GM06990 (cell line): ENCODE data around the gene TRPM8.
"Not testable (repeated sequence)": the region's sequence is repeated elsewhere in the genome, so short reads cannot be mapped to it uniquely, and the experiment has no call there.

Experiments used
- DNase-seq: peaks from one replicate; pipeline ENCODE4 v3.0.0-alpha.2; 2011; ENCODE audit not compliant: insufficient read length; ENCODE audit errors: extremely low read depth
- H3K27me3 ChIP-seq: replicated peaks from 2 replicates; pipeline ENCODE4 v1.6.0; 2011; ENCODE audit warnings: low read length; ENCODE audit not compliant: control insufficient read depth, insufficient read depth
- H3K36me3 ChIP-seq: 2 replicates; pipeline ENCODE4 v1.5.1; 2011; ENCODE audit warnings: low read length; ENCODE audit not compliant: control insufficient read depth, insufficient read depth
- H3K4me3 ChIP-seq: replicated peaks from 2 replicates; pipeline ENCODE4 v1.5.1; 2011; ENCODE audit warnings: low read depth, mild to moderate bottlenecking, control low read depth, low read length
- CTCF ChIP-seq: IDR thresholded peaks from 2 replicates; pipeline ENCODE4 v1.5.1; 2011; ENCODE audit warnings: low read length, control low read depth, mild to moderate bottlenecking, inconsistent platforms; ENCODE audit not compliant: insufficient read depth, poor library complexity, severe bottlenecking

Gene TRPM8

GRCh38 chr2:233961905-233962304 is 44.7 kb downstream of the TRPM8 start:
- no peak for DNase-seq
- no peak overlapping the region for H3K4me3 ChIP-seq
- TF ChIP-seq CTCF, result no peak
- no peaks in the 10 kb centered on the region for H3K27me3 ChIP-seq
- no peaks in the 10 kb centered on the region for H3K36me3 ChIP-seq

GRCh38 chr2:233964581-233964980 is 47.4 kb downstream of the TRPM8 start:
- H3K27me3 ChIP-seq, result no peaks in the 10 kb centered on the region; the same call in 1 of the 2 replicates
- no peak for DNase-seq
- no peak for TF ChIP-seq CTCF
- H3K4me3 ChIP-seq, result no peak overlapping the region
- H3K36me3 ChIP-seq, result no peaks in the 10 kb centered on the region

GRCh38 chr2:233965032-233965603 is 47.9 kb downstream of the TRPM8 start:
- H3K36me3 ChIP-seq, result no peaks in the 10 kb centered on the region
- DNase-seq, result no peak
- H3K27me3 ChIP-seq, result no peaks in the 10 kb centered on the region; the same call in 1 of the 2 replicates
- no peak for TF ChIP-seq CTCF
- no peak overlapping the region for H3K4me3 ChIP-seq

- H3K27me3 ChIP-seq, H3K36me3 ChIP-seq, H3K4me3 ChIP-seq, DNase-seq: not testable (repeated sequence)
Observed at GRCh38 chr2:233965646-233966045, 48.5 kb downstream of the TRPM8 start.

GRCh38 chr2:233966388-233966787 is 49.2 kb downstream of the TRPM8 start:
- no peaks in the 10 kb centered on the region; the same call in 1 of the 2 replicates for H3K27me3 ChIP-seq
- no peak for TF ChIP-seq CTCF
- DNase-seq, result no peak
- H3K36me3 ChIP-seq, result no peaks in the 10 kb centered on the region
- H3K4me3 ChIP-seq, result no peak overlapping the region

GRCh38 chr2:233967164-233967563 is 50.0 kb downstream of the TRPM8 start:
- H3K4me3 ChIP-seq, result no peak overlapping the region
- no peak for DNase-seq
- H3K36me3 ChIP-seq, result no peaks in the 10 kb centered on the region
- H3K27me3 ChIP-seq, result no peaks in the 10 kb centered on the region; the same call in 1 of the 2 replicates
- no peak for TF ChIP-seq CTCF
